Endothelial cell (in vitro differentiated cells): ENCODE data around the gene KIAA0753. TPM values are rescaled to one million over a fixed set of nuclear protein-coding genes. Genes with fewer than 3 reads are reported as not detected.

Experiments used
- DNase-seq: peaks from one replicate; pipeline ENCODE4 v3.0.0; 2021; ENCODE audit warnings: low spot score
- H3K27ac Mint-ChIP-seq: one replicate; pipeline ENCODE4 v1.8.0; 2021; ENCODE audit warnings: mixed read lengths, inconsistent platforms; ENCODE audit not compliant: unreplicated experiment
- H3K27me3 Mint-ChIP-seq: one replicate; pipeline ENCODE4 v1.8.0; 2021; ENCODE audit warnings: mild to moderate bottlenecking, moderate library complexity, mixed read lengths, inconsistent platforms; ENCODE audit not compliant: unreplicated experiment
- H3K36me3 Mint-ChIP-seq: one replicate; pipeline ENCODE4 v1.8.0; 2021; ENCODE audit warnings: mild to moderate bottlenecking, low read depth, mixed read lengths, inconsistent platforms; ENCODE audit not compliant: unreplicated experiment
- H3K4me1 Mint-ChIP-seq: one replicate; pipeline ENCODE4 v1.8.0; 2021; ENCODE audit warnings: mild to moderate bottlenecking, mixed read lengths, inconsistent platforms; ENCODE audit not compliant: unreplicated experiment
- H3K4me3 Mint-ChIP-seq: one replicate; pipeline ENCODE4 v1.8.0; 2021; ENCODE audit warnings: mild to moderate bottlenecking, mixed read lengths, inconsistent platforms; ENCODE audit not compliant: unreplicated experiment
- H3K9me3 Mint-ChIP-seq: one replicate; pipeline ENCODE4 v1.8.0; 2021; ENCODE audit warnings: mixed read lengths, inconsistent platforms; ENCODE audit not compliant: unreplicated experiment
- CTCF ChIP-seq: fragments of 200-600 bp; sonication (generic); IDR thresholded peaks from one replicate; pipeline ENCODE4 v1.5.0; 2021; ENCODE audit warnings: antibody characterized with exemption; ENCODE audit not compliant: unreplicated experiment
- total RNA-seq: library from RNA; stranded (reverse); fragmentation: NEBNext Ultra II Directional; extraction: Animal tissue kit (Norgen Biotek cat#: 25700); gene quantifications from one replicate; pipeline ENCODE4 v1.2.1, GENCODE V29; 2021; ENCODE audit not compliant: unreplicated experiment

Gene KIAA0753
- total RNA-seq, 1 donor from 2014 or later, result 22.6 TPM

- DNase-seq, result no peak
- Mint-ChIP-seq H3K4me1 (no peaks in the 10 kb centered on the region), H3K27ac (no peak overlapping the region), H3K36me3 (peaks cover 32% of the 10 kb centered on the region), H3K27me3 (no peaks in the 10 kb centered on the region), H3K9me3 (no peaks in the 10 kb centered on the region), H3K4me3 (no peak overlapping the region)
- TF ChIP-seq CTCF, result no peak
Measured at GRCh38 chr17:6610011-6610410, 30.5 kb downstream of the KIAA0753 start.

GRCh38 chr17:6608321-6608720, 32.2 kb downstream of the KIAA0753 start:
- peaks cover 36% of the 10 kb centered on the region for H3K36me3 Mint-ChIP-seq
- no peak overlapping the region for H3K4me3 Mint-ChIP-seq
- no peaks in the 10 kb centered on the region for H3K27me3 Mint-ChIP-seq
- peaks cover under 1% of the 10 kb centered on the region for H3K4me1 Mint-ChIP-seq
- no peak for DNase-seq
- TF ChIP-seq CTCF, result no peak
- H3K9me3 Mint-ChIP-seq, result no peaks in the 10 kb centered on the region
- H3K27ac Mint-ChIP-seq, result no peak overlapping the region

GRCh38 chr17:6605142-6605541, 35.4 kb downstream of the KIAA0753 start:
- H3K27ac Mint-ChIP-seq, result no peak overlapping the region
- peaks cover under 1% of the 10 kb centered on the region for H3K27me3 Mint-ChIP-seq
- H3K4me1 Mint-ChIP-seq, result peaks cover 7% of the 10 kb centered on the region
- H3K9me3 Mint-ChIP-seq, result no peaks in the 10 kb centered on the region
- no peak for TF ChIP-seq CTCF
- peaks cover 31% of the 10 kb centered on the region for H3K36me3 Mint-ChIP-seq
- H3K4me3 Mint-ChIP-seq, result no peak overlapping the region
- no peak for DNase-seq

GRCh38 chr17:6603744-6604325, 36.7 kb downstream of the KIAA0753 start:
- Mint-ChIP-seq H3K27ac (no peak overlapping the region), H3K4me3 (no peak overlapping the region), H3K4me1 (peaks cover 18% of the 10 kb centered on the region), H3K9me3 (no peaks in the 10 kb centered on the region), H3K36me3 (peaks cover 27% of the 10 kb centered on the region), H3K27me3 (peaks cover 2% of the 10 kb centered on the region)
- DNase-seq, result no peak
- TF ChIP-seq CTCF, result no peak

GRCh38 chr17:6602141-6602540, 38.4 kb downstream of the KIAA0753 start:
- no peak for TF ChIP-seq CTCF
- H3K27me3 Mint-ChIP-seq, result peaks cover 2% of the 10 kb centered on the region
- H3K9me3 Mint-ChIP-seq, result no peaks in the 10 kb centered on the region
- no peak overlapping the region for H3K4me3 Mint-ChIP-seq
- H3K27ac Mint-ChIP-seq, result no peak overlapping the region
- H3K4me1 Mint-ChIP-seq, result peaks cover 26% of the 10 kb centered on the region
- DNase-seq, result no peak
- H3K36me3 Mint-ChIP-seq, result peaks cover 24% of the 10 kb centered on the region
